Measurements from ENCODE around the gene FYB2.

Gene FYB2

DNA sequence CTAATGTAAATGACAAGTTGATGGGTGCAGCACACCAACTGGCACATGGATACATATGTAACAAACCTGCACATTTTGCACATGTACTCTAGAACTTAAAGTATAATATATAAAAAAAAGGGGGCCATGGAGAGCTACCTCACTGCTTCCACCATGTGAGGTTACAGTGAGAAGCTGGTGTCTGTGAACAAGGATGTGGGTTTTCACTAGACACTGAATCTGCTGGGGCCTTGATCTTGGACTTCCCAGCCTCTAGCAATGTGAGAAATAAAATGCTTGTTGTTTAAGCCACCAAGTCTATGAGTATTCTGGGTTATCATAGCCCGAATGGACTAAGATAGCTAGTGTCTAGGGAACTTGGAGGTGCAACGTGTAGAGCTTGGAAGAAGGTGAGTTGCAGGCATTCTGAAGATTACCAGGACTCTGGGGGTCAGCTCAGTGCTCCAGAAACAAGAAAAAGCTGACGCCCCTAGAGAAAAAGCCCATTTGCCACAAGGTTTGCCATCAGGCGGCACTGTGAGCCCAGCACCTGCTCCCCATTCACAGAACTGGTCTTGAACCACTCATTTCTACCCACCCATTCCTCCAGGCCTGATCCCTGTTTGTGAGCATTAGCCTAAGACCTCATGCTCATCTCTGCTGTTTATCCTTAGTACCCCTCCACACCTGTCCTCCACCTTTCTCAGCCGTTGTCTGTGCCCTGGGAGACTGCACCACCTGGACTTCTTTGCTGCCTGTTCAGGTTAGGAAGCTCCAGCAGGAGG is 15.1 kb upstream of the FYB2 start:
- no peak for DNase-seq

DNA sequence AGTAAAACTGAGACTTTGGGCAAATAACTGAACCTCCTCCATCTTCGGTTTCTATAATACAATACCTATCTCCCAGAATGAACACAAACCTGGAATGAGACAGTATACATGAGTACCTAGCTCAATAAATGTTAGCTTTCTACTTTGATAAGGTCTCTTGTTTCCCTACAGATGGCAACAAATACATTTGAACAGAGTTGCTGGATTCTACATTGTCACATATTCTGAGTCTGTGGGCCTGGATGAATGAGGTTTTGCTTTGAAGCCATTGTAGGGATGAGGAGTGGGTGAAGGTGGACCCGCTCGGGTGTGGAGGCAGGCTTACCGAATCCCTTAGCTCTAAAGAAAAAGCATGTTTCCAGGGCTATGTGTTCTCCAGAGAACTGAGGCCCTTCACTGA is 13.9 kb upstream of the FYB2 start:
- DNase-seq = no peak

DNA sequence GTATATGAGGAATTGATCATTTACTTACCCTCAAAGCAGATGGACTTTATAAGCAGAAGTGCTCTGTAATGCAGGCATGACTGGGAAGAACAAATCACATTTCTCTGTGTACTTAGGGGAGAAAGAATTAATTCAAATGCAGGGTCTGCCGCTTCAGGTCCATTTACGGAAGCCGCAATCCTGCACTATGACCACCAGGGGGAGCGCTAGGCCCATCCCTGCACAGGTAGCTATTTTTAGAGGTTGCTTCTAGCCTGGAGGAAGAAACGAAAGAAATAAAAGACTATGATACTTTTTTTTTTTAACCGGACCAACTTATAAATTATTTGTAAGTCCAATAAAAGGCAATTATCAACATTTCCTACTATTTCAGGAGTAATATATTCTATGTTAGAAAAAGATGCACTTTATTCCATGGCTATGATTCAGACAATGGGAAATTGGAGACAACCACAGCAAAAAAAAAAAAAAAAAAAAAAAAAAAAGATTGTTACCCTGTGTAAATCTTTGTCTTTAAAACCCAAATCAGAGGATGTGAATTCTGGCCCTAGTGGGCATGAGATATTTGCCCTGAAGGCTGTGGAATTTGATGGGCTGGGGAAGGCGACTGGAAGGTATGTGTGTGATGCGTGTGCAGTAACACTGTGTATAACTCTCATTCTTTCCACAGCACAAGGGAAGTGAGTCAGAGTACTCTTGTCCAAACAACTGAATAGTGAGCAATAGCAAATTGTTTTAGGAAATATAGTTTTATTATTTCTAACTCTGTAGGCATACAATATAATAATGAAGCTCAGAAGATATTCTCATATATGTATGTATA is 12.9 kb upstream of the FYB2 start:
- peak; percentile 81 for DNase-seq

DNA sequence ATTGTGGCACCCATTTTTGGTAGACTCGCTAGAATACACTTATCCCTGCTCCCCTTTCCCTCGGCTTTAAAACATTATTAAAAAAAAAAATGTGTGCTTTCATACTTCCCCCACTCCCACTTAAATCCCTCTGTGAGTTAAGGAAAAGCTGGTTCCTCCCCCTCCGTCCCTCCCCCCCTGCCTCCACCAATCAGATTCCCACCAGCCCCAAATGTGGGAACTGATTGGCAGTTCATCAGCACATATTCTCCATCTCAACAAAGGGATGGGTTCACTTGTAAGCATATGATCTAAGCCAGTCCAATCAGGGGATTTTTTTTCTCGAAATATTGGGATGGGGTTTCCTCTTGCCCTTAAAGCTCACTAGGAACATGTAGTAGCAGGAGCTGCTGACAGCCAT is 10.8 kb upstream of the FYB2 start:
- peak; percentile 33 for DNase-seq

DNA sequence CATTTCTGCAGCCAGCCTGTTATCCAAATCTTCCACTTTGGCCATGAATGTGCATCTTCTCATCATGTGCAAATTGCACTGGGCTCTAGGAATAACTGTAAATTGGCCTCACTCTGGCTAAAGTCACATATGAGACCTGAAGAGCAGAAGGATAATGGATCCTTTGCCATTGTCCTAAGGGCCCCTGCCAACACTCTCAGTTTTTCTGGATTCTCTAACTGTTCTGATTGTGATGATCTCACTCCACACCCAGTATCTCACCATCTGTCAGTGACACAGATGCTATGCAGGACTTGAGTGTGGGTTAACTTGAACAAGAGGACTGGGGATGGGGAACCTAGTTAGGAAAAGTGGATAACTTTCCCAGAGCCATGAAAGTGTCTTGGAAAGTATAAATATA is 8.5 kb upstream of the FYB2 start:
- no peak for DNase-seq

DNA sequence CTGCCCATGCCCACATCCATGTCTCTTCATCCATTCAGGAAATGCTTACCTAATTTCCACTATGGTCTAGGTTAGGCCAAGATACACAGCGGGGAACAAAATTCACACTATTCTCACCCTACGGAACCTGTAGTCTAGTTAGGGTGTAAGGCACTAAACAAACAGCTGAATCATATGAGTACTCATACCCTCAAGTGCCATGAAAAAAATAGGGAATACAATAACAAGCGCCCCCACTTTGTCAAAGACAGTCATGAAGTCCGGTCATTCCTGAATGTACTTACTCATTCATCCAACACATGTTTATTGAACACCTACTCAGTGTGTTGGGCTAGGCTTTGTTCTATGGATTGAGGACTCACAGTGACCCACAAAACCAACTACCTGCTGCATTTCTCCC is 6.2 kb upstream of the FYB2 start:
- no peak for DNase-seq

DNA sequence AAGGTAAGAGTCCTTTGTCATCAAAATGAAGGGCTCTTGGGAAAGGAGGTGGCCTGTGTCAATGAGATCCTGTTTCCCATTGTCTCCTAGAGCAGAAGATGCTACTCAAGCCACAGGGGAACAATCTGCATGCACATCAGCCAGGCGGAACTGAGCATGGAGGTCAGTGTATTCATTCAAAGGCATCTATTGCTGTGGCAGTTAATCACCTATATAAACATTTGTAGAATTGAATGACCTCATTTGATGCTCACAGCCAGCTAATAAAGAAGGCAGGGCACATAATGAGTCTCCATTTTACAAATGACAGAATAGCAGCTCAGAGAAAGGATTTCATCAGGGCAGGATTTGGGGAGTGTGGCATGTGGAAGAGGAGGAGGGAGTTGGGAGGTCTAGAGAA is 5.7 kb upstream of the FYB2 start:
- DNase-seq = no peak

DNA sequence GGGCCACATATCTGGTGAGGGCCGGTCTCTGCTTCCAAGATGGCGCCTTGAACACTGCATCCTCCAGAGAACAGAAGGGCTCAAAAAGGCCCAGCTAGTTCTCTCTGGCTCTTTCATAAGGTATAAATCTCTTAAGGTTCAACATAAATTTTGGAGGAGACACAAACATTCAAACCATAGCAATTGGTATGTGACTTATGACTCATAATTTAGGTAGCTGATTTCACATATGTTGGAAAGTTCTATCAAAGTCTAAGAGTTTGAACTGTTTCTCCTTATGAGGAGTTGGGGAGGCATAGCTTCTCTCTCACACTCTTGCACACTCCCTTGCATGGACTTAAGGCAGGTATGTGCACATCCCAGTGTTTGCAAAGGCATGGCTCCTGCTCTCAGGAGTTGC is 5.1 kb upstream of the FYB2 start:
- no peak for DNase-seq

DNA sequence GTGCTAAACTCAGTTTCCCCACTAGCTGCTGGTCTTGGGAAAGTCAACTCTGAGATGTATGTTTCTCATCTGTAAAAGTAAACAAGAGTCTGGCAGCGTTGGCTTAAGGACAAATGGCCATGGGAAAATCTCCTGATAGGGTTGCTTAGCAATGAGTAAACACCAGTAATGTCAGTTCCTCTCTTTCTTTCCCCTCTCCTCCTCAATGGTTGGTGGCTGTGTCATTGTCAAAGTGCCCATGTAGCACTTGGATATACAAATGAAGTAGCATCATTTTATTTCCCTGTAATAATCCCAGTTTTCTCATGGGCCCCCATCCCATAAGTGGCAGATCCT is 2.2 kb upstream of the FYB2 start:
- DNase-seq = no peak

DNA sequence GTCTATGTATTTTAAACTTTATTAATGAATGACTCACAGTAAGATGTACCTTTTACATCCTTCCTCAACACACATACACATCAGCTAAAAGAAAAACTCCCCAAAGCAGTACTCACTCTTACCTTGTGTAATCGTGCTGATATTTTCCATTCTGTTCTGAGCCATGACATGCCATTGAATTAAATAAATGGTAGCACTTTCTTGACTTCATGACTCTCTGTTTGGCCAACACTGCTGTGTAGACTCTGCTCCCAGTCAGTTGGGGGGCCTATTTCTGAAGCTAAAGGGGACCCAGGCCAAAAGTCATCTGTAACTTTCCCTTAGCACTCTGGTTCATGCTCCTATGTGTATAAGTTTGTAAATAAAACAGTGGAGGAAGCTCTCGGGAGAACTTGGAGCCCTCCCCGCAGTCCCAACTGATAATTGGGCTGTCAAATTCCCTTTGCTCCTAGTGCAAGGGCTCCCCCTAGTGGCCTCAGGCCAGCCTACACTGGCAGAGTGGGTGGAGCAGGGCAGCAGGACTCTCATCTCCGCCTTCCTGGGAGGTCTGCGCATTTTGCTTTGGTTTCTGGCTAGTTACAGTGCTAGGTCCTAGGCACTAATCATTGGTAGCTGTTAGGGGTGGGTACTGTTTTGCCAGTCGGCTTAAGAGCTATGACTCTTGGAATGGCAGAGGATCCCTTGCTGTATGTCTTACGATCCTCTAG is 1.7 kb upstream of the FYB2 start:
- DNase-seq = peak; percentile 90

DNA sequence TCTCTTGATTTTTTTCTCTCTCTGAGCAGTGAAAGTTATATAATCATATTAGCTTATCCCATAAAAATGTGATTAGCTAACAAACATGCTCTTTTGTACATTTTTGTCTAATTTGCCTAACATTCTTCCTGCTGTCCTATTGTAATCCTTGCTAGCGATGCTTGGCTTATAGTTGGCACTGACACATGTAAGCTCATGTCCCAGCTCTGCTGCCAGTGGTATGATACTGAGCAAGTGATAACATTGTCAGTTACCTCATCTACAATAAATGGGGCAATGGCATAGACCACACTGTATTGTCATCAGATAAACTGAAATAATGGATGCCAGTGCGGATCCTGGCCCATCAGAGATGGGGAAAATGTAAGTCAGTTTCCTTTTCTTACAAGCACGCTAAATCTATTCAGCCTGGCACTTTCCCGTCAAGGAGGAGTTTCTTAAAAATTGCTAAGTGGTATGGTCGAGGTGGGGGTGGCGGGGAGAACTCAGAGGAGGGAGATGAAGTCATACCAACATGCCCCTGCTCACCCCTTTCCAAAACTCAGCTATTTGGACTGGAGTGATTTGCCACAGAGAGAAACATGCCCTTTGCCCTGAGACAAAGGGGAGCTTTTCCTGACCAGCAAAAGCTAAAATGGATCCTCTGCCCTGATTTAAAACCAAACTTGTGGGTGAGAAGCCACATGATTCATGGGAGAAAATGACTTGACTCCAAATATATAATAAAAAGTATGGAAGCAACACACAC is 1.3 kb downstream of the FYB2 start:
- no peak for DNase-seq

DNA sequence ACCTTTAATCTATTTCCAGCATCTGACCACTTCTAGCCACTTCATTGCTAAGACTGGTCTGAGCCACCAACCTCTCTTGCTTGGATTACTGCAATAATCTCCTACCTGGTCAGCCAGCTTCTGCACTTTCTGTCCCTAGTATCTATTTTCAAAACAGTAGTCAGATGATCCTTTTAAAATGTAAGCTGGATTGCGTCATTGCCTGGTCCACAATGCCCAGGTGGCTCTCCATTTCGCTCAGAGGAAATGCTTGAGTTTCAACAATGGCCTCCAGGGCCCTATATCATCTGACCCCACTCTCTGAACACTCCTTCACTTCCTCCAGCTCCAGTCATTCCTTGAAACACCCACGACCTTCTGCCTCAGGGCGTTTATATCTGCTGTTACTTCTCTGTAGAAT is 2.3 kb downstream of the FYB2 start:
- DNase-seq = no peak

DNA sequence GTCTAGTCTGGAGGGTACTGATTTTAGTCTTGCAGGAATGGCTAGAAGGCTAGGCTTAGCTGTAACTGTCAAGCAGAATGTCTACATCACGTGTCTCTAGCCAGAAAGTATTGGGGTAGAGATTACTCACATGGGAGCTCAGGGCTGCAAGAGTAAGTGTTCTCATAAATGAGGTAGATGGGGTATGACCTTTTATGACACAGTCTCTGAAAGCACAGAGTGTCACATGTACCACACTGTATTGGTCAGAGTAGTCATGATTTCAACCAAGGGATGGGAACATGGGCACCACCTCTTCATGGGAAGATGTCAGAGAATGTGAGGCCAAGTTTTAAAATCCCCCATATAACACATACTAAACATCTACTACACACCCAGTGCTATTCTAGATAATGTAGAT is 2.9 kb downstream of the FYB2 start:
- no peak for DNase-seq

DNA sequence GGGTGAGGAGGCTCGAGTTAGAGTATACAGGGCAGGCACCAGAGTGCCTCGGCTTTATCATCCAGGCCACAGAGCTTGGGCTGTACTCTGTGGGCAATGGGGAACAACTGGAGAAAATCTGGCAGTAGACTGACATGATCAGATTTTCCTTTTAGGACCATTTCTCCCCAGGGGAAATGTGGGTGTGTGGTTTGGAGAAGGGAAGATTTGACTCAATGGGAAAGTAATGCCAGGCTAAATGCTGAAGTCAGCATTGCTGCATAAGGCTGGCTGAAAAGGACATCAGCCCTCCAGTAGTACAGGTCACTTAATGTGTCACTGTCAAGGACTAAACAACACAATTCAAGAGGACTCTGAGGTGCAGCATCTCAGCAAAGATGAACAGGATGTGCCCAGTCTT is 5.0 kb downstream of the FYB2 start:
- DNase-seq = no peak

DNA sequence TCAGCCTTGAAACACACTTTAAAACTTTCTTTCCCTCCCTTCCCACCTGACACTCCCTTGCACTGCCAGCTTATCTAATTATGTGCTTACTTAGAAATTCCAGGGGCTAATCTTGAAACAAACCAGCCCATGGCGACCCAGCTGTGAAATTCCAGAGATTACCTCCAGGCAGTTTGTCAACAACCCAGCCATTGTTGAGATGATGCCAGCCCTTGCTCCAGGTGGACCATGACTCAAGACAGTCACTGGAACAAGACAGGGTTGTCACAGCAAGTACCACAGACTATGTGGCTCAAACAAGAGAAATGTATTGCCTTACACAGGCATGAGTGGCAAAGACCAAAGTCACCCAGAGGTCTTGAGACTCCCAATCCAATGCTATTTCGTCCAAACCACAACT is 7.9 kb downstream of the FYB2 start:
- DNase-seq = peak; percentile 85

DNA sequence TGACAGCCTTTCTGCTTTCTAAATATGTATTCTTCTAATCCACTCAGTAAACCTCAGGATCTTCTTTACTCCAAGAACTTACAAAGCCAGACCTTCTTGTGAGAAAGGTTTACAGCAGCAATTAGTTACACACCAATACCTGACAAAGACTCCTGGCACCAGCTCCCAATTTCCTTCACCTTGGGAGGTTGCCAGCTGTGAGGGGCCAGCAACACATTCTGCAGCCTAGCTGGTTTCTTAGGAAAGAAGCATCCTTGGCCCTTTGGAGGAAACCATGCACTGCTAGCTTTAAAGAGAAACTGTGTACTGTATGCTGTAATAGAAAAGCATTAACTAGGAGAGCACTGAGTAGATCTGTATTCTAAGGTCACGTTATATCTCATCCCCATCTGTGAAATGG is 10.8 kb downstream of the FYB2 start:
- no peak for DNase-seq

DNA sequence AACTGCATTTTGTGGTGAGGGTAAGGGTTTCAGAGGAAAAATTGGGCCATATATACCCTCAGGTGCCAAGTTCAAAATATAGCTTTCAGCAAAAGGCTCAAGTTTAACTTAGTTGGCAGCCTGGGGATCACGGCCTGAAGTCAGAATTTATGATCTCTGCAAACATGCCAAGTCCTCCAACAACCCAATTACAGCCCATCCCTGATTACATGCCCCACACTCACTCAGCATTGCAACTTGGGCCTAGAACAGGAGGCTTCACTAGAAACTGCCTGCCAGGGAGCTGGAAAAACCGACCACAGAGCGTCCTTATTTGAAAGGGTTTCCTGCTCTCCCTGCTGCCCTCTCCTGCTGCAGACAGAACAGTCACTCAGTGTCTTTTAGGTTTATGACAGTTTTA is 12.4 kb downstream of the FYB2 start:
- DNase-seq = no peak

DNA sequence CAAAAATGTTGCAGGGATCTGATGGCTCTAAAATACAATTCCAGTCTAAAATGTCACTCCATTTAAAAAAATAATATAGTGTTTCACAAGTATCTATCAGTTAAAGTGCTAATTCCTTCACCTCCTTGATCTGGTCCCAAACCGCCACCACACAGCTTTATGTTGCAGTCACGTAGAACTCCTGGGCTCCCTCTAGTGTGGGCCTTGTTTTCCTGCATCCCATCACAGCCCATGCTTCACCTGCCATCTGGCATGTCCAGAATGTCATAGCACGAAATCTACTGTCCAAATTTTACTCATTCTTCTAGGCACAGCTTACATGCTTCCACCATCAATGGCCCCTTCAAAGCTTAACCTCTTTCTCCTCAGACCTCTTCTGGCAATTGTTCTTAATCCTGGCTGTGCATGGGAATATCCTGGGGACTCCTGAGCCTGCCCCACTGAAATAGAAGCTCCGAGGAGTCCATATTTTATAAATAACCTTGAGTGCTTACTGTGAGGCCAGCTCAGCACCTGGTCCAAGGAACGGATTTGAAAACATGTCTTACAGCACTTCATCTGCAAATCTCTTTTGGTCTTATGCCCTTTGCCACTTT is 15.5 kb downstream of the FYB2 start:
- DNase-seq = peak; percentile 86

DNA sequence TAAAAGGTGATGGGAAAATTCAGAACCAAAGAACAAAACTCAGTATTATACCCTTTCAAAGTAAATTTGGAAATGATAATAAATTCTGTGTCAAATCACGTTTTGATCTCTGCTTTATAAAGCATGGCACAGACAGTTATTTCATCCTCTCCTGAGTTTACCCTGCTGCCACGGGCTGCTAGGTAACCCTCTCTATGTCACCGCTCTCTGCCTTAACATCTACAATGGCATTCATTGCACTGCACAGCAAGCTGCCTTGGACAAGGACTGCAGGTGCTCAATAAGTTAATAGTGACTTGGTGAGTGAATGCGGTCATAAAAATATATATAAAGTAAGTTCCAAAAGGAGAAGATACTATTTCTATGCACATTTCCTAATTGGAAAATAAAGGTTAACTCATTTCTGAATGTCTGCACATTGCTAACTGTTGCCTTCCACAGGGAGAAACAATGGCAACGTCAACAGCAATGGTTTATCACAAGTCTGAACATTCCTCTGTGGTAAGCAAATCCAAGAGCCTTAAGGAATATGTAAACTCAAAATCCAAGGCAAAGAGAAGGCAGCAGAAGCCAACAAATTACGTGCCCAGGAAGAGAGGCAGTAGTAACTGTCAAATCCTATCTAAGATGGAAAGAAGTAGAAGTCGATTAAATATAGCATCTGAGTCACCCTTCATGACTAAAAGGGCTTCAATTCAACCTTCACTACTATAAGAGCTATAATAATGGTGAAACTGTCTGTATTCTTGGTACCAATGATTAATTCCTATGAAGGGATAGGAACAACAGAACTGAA is 19.4 kb downstream of the FYB2 start:
- no peak for DNase-seq

DNA sequence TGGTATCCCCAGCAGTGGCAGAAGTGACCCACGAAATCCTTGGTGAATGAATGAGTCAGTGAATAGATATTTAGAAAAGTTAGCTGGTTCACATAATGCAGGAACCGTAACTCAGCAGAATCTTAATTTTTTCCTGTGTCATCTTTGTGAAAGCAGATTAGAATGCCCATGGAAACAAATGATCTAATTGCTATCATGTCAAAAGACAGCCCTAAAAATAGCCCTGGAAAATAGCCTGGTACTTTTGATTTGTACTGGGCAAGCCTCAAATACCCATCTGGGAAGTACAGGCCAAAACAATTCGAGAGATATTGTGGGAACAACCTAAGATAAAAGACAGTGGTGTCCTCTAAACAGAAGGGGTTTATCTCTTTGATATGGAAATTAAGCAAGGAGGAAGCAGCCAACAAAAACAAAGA is 21.1 kb downstream of the FYB2 start:
- DNase-seq = no peak

DNA sequence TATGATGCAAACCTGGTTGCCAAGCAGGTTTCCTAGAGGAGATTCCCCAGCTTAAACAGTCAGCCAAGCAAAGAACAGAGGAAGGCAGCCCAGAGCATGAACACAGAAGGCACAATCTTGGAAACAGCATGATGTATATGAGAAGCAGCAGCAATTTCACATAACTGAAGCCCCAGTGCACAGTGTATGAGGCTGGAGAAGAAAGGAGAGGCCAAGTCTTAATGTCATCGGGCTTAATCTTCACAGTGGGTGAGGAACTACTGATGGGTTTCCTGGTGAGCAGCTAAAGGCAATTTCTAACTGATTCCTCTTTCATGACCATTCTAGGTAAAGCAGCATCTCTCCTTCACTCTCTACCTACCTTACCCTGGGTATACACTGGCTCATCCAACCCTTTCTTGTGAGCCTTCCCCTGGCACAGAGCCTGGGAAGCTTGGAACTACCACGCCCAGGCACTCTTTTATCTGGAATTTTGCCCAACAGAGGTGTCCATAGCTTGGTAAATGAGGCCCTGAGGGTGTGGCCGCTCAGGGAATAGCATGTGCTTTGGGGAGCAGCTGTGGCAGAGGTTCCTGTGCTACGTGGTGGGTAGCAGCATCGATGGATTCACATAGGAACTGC is 22.0 kb downstream of the FYB2 start:
- DNase-seq = no peak

DNA sequence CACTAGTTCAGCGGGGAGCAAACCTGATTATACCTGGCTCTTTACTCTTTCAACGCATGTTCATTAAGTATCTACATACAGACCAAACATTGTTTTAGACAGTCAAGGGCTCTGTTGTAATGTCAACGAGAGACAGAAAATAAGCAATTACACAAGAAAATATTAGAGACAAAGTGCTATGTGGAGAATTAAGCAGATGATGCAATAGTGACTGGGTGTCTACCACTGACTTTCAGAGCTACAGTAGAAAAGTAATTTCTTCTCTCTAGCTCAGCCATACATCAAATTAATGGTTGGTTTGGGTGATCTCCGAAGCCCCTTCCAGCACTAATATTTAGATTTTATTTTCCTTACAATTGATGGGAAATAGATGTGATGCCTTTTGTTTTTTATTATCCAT is 23.3 kb downstream of the FYB2 start:
- DNase-seq = no peak
